CD4-positive, alpha-beta T cell treated with Interleukin-15 for 4 hours (primary cell): ENCODE measurements around the gene MECR.

Experiments used
- DNase-seq: peaks from one replicate; pipeline ENCODE4 v3.0.0-alpha.2; 2020; ENCODE audit warnings: low spot score

Gene MECR

GRCh38 chr1:29255134-29255666 lies 24.5 kb upstream of the MECR start:
- no peak for DNase-seq

DNA sequence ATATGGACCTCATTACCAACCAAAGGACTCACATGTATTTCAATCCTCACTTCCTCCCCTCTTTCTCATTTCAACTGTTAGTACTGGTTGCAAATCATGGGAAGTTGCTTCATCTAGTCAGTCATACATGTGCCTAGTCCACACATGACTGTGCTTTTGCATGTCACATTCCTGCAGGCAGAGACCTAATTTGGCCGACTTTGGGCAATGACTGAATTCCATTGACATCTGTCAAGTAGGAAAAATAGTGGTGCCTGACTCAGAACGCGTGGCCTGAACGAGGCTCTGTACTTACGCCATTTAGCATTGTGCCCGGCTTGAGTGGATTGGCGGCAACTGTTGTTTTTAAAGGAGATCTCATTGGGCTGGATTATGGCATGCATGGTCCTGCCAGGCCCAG lies 23.6 kb upstream of the MECR start:
- DNase-seq: no peak

DNA sequence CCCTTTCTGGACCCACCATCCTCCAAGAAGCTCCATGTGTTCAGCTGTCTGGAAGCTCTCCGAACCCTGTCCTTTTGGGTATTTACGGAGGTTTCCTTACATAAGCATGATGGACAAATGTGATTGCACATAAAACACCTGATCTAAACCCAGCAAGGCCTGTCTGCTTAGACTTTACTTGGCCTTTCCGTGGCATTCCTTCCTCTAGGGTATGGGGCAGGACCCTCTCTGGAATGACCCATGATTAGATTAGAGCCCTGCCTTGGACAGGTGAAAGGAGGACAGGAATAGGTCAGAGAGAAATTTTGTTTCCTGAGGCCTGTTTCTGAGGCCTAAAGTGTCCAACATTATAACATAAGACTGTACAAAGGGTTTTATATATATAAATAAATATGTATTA lies 22.4 kb upstream of the MECR start:
- DNase-seq: no peak

- no peak for DNase-seq
Observed at GRCh38 chr1:29251164-29252124, 20.7 kb upstream of the MECR start.

- DNase-seq: no peak
Observed at GRCh38 chr1:29249951-29250581, 19.3 kb upstream of the MECR start.

- no peak for DNase-seq
Observed at GRCh38 chr1:29249170-29249691, 18.5 kb upstream of the MECR start.

DNA sequence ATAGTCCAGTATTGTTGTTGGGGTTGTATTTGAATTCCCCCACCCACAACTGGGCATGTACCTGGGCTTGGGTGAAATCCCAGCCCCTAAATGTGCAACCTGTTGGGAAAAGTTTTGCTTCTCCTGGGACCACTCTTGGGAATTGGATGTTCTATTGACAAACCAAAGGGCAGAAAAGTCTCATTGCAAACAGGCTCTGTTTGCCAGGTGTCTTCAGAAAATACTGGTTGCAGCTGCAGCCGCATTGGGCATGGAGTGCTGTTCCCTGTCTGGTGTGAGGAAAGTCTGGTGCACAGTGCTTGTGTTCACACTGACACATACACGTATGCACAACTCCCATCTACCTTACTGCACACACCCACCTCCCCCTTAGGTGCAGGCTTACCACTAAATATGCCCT lies 17.7 kb upstream of the MECR start:
- DNase-seq: no peak

- no peak for DNase-seq
Observed at GRCh38 chr1:29247571-29248273, 17.0 kb upstream of the MECR start.

GRCh38 chr1:29247044-29247443 lies 16.3 kb upstream of the MECR start:
- DNase-seq: no peak

GRCh38 chr1:29245876-29246275 lies 15.1 kb upstream of the MECR start:
- DNase-seq: no peak

DNA sequence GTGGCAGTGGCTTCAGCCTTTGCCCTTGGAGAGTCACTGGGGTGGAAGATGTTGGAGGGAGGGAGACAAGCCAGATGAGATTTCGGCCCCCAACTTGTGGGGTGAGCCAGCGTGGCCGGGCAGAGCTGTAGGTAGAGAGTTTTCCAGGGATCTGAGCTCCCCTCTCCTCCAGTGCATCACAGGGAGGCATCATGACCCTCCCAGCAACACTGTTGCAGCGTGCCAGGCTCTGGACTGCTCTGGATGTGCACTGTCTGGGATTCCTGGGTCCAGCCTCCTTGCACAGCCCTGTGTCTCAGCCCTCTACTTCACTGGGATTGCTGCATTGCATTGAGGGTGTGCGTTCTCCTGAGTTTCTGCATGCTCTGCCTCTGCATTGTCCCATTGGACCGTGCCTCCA lies 14.5 kb upstream of the MECR start:
- DNase-seq: no peak

GRCh38 chr1:29243871-29244200 lies 13.1 kb upstream of the MECR start:
- no peak for DNase-seq

DNA sequence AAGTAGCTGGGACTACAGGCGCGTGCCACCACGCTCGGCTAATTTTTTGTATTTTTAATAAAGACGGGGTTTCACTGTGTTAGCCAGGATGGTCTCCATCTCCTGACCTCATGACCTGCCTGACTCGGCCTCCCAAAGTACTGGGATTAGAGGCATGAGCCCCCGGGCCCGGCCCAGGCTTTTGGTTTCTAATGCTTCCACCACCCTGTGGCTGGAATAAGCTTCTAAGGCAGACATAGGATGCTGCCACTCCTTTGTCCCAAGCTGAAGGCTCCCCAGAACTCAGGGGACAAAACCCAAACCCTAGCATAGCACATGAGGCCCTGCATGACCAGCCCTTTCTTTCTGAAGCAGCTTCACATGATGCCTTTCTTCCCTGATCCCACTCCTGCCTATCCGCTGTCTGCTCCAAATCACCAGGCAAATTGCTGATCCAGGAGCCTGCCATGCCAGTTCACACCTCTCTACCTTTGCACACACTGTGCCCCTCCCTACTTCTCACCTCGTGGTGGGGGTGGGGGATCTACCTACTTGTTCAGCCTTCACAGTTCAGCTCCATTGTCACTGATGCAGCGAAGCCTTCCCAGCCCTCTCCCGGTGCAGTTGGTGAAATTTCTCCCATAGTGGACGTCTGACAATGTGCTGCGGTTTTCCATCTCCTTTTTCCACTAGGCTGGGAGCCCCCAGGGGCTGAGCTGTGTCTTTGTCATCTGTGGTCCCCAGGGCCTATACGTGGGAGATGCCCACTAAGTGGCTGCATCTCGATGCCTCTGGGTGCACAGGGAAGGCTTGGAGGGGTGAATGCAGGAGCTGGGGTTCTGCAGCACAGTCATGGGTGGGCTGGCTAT lies 12.5 kb upstream of the MECR start:
- DNase-seq: no peak

DNA sequence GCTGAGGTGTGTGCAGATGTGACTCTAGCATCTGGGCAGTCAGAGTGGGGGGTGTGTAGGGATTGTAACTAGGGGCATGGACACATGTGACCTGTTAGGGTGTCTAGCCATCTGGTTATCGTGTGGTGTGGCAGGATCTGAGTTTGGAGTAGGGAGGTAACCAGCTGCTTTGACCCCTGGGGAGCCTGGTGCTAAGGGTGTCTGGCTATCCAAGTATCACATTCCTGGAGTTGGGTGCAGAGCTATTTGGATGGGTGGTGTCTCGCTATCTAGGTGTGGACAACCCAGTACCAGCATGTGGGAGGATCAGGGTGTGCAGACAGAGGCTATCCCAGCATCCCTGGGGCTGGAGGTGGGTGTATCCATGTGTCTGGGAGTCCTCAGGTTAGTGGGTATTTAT lies 10.3 kb upstream of the MECR start:
- no peak for DNase-seq

DNA sequence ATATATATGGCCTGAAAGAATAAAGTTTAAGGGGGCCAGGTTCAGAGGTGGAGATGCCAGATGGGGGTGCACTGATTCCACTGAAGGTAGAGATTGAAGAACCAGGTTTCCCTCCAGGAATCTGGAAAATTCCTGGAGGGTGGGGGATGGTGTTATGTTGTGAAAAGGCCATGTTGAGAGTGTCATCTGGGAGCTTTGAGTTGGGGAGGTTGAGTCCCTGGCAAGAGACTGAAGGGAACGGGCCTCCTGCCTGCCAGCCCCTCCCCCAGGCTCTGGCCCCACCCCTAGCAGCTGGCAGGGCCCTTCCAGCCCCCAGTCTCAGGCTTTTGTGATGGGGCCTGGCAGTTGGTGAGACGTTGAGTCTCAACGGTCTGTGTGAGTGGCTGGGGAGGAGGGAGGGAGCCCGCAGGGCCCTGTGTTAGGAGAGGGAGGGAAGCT lies 9.7 kb upstream of the MECR start:
- no peak for DNase-seq

- no peak for DNase-seq
Observed at GRCh38 chr1:29239142-29239541, 8.4 kb upstream of the MECR start.

DNA sequence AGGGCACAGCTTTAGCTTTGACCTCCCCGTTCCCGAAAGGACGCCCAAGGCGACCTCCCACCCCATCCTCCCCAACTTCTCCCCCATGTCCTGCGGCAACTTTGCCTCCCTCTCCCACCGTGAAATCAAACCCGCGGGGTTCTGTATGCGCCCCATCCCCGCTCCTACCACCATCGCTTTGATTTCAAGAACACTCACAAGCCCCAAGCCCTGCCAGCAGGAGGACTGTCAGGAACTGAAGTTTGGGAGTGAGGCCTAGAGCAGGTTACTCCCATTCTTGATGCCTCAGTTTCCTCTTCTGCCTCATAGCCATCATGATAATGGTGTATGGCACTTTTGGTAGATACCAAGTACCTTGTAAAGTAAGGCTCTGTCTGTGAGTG lies 7.9 kb upstream of the MECR start:
- no peak for DNase-seq

- DNase-seq: no peak
Observed at GRCh38 chr1:29237852-29238619, 7.3 kb upstream of the MECR start.

DNA sequence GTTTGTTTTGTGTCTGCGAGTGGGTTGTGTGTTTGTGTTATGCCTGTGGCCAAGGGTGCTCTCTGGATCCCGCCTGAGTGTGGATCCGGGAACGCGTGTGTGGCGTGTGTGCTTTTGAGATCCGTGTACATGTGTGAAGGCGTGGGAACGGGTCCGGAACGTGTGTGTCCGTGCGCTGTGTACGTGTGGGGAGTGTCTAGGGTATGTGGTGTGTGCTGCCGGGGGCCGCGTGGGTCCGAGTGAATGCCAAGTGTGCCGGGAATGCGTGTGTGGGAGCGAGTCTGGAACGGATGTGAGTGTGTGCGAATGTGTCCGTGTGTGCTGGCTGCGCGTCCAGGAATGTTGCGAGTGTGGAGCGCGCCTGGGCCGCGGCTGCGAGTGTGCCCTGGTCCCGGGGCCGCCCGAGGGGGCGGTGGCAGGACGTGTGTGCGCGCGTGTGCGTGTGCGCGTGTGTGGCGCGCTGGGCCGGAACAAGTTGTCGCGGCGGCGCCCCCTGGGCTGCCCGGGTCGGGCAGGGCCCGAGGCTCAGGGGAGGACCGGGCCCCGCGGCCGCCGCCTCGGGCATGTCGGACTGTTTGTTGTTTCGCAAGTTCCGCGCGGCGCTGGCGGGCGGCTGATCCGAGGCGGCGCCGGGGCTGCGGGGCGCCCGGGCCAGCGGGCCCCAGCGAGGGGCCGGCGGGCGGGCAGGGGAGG lies 6.5 kb upstream of the MECR start:
- no peak for DNase-seq

DNA sequence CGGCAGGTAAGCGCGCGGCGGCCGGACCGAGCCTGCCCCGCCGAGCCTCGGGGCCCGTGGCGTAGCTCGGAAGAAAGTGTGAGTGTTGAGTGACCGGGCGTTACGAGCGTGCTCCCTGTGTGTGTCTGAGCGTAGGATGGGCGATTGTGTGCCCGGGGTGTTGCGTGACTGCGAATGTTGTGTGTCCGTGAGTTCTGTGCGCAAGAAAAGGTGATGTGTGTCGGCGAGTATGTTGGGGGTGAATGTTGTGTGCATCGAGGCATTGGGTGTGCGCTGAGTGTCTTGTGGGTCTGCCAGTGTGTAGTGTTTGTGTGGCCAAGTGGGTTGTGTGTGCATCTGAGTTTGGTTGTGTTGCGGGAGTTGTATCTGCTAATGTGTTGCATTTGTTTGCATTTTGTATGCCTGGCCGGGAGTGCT lies 6.0 kb upstream of the MECR start:
- no peak for DNase-seq
